ENCODE measurements around the gene PXYLP1. TPM values are rescaled to one million over a fixed set of nuclear protein-coding genes. Genes with fewer than 3 reads are reported as not detected.
"Not testable (repeated sequence)": the region's sequence is repeated elsewhere in the genome, so short reads cannot be mapped to it uniquely, and the experiment has no call there.

The PXYLP1 gene
- total RNA-seq, 2 donors from 2014 or later, result 8.9 to 13.1 TPM

DNA sequence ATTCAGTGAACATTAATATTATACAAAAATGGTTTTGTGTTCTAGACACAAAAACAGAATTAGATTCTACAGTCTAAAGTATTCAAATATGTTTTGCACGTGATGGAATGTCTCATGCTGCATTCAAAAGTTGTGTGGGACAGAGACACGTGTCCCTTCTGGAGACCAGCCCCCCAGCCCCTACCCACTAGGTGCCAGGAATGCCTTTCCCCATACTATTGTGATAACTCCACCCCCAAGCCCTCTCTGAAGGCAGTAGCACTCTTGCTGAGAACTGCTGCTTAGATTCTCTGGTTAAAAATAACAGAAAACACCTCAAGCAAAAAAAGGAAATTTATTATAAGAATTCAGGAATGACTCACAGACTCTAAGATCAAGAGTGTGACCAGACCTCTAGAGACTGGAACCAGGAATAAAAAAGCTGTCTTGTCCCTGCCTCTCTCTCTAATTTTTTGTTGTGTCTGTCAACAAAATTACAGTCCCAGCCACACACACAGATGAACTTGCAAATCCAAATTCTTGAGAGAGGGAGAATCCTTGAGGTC, 57.7 kb downstream of the PXYLP1 start:
- H3K9me3 ChIP-seq, result no peaks in the 10 kb centered on the region
- H3K4me1 ChIP-seq, result no peaks in the 10 kb centered on the region
- intact Hi-C loops (cut with DNase I), result no loop called here
- no peak overlapping the region for H3K27ac ChIP-seq
- H3K4me3 ChIP-seq, result no peak overlapping the region
- H3K36me3 ChIP-seq, result no peaks in the 10 kb centered on the region
- H3K9ac ChIP-seq (ENCODE audit: low read depth in 2 of 2, low read length in 2 of 2), result no peak overlapping the region
- DNase-seq, result no peak
- TF ChIP-seq, protein P1, sequence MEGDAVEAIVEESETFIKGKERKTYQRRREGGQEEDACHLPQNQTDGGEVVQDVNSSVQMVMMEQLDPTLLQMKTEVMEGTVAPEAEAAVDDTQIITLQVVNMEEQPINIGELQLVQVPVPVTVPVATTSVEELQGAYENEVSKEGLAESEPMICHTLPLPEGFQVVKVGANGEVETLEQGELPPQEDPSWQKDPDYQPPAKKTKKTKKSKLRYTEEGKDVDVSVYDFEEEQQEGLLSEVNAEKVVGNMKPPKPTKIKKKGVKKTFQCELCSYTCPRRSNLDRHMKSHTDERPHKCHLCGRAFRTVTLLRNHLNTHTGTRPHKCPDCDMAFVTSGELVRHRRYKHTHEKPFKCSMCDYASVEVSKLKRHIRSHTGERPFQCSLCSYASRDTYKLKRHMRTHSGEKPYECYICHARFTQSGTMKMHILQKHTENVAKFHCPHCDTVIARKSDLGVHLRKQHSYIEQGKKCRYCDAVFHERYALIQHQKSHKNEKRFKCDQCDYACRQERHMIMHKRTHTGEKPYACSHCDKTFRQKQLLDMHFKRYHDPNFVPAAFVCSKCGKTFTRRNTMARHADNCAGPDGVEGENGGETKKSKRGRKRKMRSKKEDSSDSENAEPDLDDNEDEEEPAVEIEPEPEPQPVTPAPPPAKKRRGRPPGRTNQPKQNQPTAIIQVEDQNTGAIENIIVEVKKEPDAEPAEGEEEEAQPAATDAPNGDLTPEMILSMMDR (IDR thresholded peaks at IDR 0.05), result no peak
- no peaks in the 10 kb centered on the region for H3K27me3 ChIP-seq

DNA sequence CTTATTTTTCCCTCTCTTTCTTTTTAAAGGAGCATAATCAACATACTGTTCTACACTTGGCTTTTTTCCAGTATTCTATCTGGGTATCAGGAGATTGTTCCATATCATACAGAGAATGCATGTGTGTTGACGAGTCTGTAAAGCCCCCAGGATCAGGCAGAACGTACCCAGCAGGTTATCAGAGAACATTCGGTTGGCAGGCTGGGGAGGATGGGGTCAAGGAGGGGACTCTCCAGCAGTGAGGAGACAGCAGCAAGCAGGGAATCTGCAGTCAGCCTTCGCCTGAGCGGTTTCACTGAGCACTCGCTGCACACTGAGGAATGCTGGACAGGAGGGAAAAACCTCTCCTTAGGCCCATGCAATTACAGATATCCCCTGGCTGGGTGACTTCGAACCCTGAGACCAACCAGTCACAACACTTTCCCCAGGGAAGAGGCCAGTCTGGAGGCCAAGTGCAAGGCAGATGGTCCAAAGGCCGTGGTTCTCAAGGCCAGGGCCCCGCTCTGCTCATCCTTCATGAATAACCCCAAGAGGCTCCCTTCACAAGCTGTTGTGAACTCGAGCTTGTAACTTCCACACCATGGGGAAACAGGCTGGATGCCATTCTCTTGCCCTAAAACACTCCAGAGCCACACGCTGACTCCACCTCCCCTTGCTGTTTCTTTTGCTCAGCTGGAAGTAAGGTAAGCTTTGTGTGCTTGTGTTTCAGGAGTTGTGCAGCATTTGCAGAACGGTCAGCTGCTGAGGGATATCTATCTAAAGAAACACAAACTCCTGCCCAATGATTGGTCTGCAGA, 60.1 kb downstream of the PXYLP1 start:
- no peak for DNase-seq
- Histone ChIP-seq H3K9ac (ENCODE audit: low read depth in 2 of 2, low read length in 2 of 2) (no peak overlapping the region), H3K4me1 (no peaks in the 10 kb centered on the region), H3K9me3 (no peaks in the 10 kb centered on the region), H3K4me3 (no peak overlapping the region), H3K36me3 (no peaks in the 10 kb centered on the region), H3K27me3 (no peaks in the 10 kb centered on the region), H3K27ac (no peak overlapping the region)
- intact Hi-C loops (cut with DNase I), result no loop called here
- TF ChIP-seq, protein P1 (IDR thresholded peaks at IDR 0.05), result no peak

DNA sequence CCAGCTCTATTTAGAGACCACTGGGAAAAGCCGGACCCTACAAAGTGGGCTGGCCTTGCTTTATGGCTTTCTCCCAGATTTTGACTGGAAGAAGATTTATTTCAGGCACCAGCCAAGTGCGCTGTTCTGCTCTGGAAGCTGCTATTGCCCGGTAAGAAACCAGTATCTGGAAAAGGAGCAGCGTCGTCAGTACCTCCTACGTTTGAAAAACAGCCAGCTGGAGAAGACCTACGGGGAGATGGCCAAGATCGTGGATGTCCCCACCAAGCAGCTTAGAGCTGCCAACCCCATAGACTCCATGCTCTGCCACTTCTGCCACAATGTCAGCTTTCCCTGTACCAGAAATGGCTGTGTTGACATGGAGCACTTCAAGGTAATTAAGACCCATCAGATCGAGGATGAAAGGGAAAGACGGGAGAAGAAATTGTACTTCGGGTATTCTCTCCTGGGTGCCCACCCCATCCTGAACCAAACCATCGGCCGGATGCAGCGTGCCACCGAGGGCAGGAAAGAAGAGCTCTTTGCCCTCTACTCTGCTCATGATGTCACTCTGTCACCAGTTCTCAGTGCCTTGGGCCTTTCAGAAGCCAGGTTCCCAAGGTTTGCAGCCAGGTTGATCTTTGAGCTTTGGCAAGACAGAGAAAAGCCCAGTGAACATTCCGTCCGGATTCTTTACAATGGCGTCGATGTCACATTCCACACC, 60.9 kb downstream of the PXYLP1 start:
- no peak overlapping the region for H3K9ac ChIP-seq (ENCODE audit: low read depth in 2 of 2, low read length in 2 of 2)
- no peak overlapping the region for H3K4me3 ChIP-seq
- intact Hi-C loops (cut with DNase I), result no loop called here
- no peak for DNase-seq
- H3K27ac ChIP-seq, result no peak overlapping the region
- no peaks in the 10 kb centered on the region for H3K4me1 ChIP-seq
- no peaks in the 10 kb centered on the region for H3K9me3 ChIP-seq
- H3K36me3 ChIP-seq, result no peaks in the 10 kb centered on the region
- H3K27me3 ChIP-seq, result no peaks in the 10 kb centered on the region
- TF ChIP-seq, protein P1 (IDR thresholded peaks at IDR 0.05), result no peak

DNA sequence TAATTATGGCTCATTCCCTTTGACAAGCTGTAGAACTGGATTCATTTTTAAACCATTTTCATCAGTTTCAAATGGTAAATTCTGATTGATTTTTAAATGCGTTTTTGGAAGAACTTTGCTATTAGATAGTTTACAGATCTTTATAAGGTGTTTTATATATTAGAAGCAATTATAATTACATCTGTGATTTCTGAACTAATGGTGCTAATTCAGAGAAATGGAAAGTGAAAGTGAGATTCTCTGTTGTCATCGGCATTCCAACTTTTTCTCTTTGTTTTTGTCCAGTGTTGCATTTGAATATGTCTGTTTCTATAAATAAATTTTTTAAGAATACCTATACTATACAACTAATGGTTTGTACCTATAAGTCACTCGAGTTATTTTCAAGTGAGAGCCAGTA, 62.7 kb downstream of the PXYLP1 start:
- Histone ChIP-seq H3K27ac (no peak overlapping the region), H3K9me3 (no peaks in the 10 kb centered on the region), H3K4me1 (no peaks in the 10 kb centered on the region), H3K27me3 (no peaks in the 10 kb centered on the region), H3K36me3 (no peaks in the 10 kb centered on the region), H3K4me3 (no peak overlapping the region), H3K9ac (ENCODE audit: low read depth in 2 of 2, low read length in 2 of 2) (no peak overlapping the region)
- DNase-seq, result no peak
- TF ChIP-seq, protein P1 (IDR thresholded peaks at IDR 0.05), result no peak
- intact Hi-C loops (cut with DNase I), result no loop called here

DNA sequence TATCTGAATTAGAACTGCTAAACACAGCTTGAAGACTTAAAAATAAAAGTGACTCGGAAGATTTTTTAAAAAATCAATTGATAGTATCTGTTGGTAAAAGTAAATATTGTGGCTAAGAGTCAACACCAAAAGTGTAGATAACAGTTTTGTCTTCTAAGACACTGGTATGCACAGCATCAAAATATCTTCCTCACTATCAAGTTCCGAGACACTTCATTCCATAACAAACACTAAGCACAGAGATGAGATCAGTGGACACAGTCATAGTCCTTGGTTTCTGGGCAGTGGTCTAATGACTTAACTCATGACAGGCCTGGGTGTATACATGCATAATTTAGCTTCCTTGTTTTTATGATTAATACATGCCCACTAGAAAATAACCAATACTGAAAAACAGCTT, 63.2 kb downstream of the PXYLP1 start:
- no peak overlapping the region for H3K9ac ChIP-seq (ENCODE audit: low read depth in 2 of 2, low read length in 2 of 2)
- DNase-seq, result no peak
- TF ChIP-seq, protein P1 (IDR thresholded peaks at IDR 0.05), result no peak
- H3K4me1 ChIP-seq, result no peaks in the 10 kb centered on the region
- H3K4me3 ChIP-seq, result no peak overlapping the region
- no peaks in the 10 kb centered on the region for H3K27me3 ChIP-seq
- H3K27ac ChIP-seq, result no peak overlapping the region
- H3K9me3 ChIP-seq, result no peaks in the 10 kb centered on the region
- intact Hi-C loops (cut with DNase I), result no loop called here
- H3K36me3 ChIP-seq, result no peaks in the 10 kb centered on the region

DNA sequence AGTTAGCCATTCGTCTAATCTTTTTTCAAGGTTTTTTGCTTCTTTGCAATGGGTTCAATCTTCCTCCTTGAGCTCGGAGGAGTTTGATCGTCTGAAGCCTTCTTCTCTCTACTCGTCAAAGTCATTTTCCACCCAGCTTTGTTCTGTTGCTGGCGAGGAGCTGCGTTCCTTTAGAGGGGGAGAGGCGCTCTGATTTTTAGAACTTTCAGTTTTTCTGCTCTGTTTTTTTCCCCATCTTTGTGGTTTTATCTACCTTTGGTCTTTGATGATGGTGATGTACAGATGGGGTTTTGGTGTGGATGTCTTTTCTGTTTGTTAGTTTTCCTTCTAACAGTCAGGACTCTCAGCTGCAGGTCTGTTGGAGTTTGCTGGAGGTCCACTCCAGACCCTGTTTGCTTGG, 68.8 kb downstream of the PXYLP1 start:
- H3K27ac ChIP-seq; H3K4me3 ChIP-seq; intact Hi-C loops (cut with DNase I); H3K9ac ChIP-seq (ENCODE audit: low read depth in 2 of 2, low read length in 2 of 2); H3K9me3 ChIP-seq; DNase-seq; H3K36me3 ChIP-seq; H3K27me3 ChIP-seq; H3K4me1 ChIP-seq: not testable (repeated sequence)

Measured in colonic mucosa (tissue), 4 donors.